HEK293T (cell line): Measurements from ENCODE around the gene PROM2.

Source experiments
- FOXA1 ChIP-seq: fragments of 450-650 bp; IDR thresholded peaks from 2 replicates; pipeline ENCODE4 v1.6.1; 2016; ENCODE audit warnings: mild to moderate bottlenecking
- HDGF ChIP-seq: fragments of 450-650 bp; IDR thresholded peaks from 2 replicates; pipeline ENCODE4 v1.6.1; 2017; ENCODE audit warnings: antibody characterized with exemption, borderline replicate concordance
- LEF1 ChIP-seq: fragments of 450-650 bp; IDR thresholded peaks from 2 replicates; pipeline ENCODE4 v1.6.1; 2017; ENCODE audit warnings: mild to moderate bottlenecking, borderline replicate concordance
- SUZ12 ChIP-seq: fragments of 450-650 bp; IDR thresholded peaks from 2 replicates; pipeline ENCODE4 v1.6.1; 2016; ENCODE audit warnings: mild to moderate bottlenecking

DNA sequence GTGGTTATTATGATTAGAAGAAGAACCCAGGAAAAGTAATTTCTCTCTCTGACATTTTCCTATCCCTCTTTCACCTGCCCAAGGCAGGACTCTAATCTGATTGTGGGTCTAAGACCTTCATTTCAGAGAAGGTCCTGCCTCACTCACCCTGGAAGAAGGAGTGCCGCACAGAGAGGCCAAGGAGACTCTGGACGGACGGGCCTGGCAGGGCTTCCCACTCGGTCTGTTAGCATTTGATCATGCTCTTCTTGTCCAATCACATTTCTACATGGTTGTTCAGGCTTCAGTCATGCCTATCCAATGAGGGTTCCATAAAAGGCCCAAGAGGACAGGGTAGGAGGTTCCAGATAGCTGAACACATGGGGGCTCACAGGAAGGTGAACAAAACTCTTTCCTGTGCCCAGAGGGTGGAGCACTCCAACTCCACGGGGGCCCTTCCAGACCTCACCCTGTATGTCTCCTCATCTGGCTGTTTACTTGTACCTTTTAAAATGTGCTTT lies 39.9 kb upstream of the PROM2 start:
- TF ChIP-seq HDGF, result no peak
- no peak for TF ChIP-seq FOXA1
- TF ChIP-seq LEF1, result no peak
- TF ChIP-seq SUZ12, result no peak
